Tibial nerve (tissue), 3 donors: ENCODE data around the gene CLDN25.

Experiments used
- CTCF ChIP-seq, 5 experiments: fragments of 200-600 bp in 3 of 5; fragments of 450-650 bp in 2 of 5; sonication (generic) in 3 of 5; IDR thresholded peaks; one replicate each; pipeline ENCODE4 v1.5.1; 2016 to 2019; ENCODE audit warnings: antibody characterized with exemption in 5 of 5, mild to moderate bottlenecking in 3 of 5, moderate library complexity in 2 of 5
- POLR2A ChIP-seq, 2 donors: fragments of 450-650 bp; IDR thresholded peaks; one replicate each; pipeline ENCODE4 v1.6.1; 2017; ENCODE audit warnings: antibody characterized with exemption in 2 of 2, mild to moderate bottlenecking in 2 of 2, moderate library complexity in 2 of 2

GRCh38 chr11:113764527-113765219 lies 14.9 kb upstream of the CLDN25 start:
- TF ChIP-seq CTCF (IDR thresholded peaks at IDR 0.05) (no peak), POLR2A (IDR thresholded peaks at IDR 0.05) (no peak)
